ENCODE measurements around the gene ZNF766. TPM values are rescaled to one million over a fixed set of nuclear protein-coding genes. Genes with fewer than 3 reads are reported as not detected.
"Not testable (repeated sequence)": the region's sequence is repeated elsewhere in the genome, so short reads cannot be mapped to it uniquely, and the experiment has no call there.

ZNF766 gene
- total RNA-seq, 1 experiment from 2014 or later: 17.0 TPM

- no peaks in the 10 kb centered on the region for H3K27me3 ChIP-seq (ENCODE audit: control insufficient read depth, insufficient read depth, low read length)
- DNase-seq: no peak
- H3K4me3 ChIP-seq (ENCODE audit: insufficient read depth, low read depth, low read length): no peak overlapping the region
- peaks cover 25% of the 10 kb centered on the region for H3K36me3 ChIP-seq (replicated peaks; ENCODE audit: control insufficient read depth, insufficient read depth, low read length)
These were observed 37.9 kb downstream of the ZNF766 start for GRCh38 chr19:52307275-52307674.

GRCh38 chr19:52322429-52322828 lies 53.0 kb downstream of the ZNF766 start:
- Histone ChIP-seq H3K4me3 (ENCODE audit: insufficient read depth, low read depth, low read length) (no peak overlapping the region), H3K36me3 (replicated peaks; ENCODE audit: control insufficient read depth, insufficient read depth, low read length) (peaks cover 15% of the 10 kb centered on the region)
- DNase-seq: no peak

GRCh38 chr19:52331757-52332156 lies 62.4 kb downstream of the ZNF766 start:
- Histone ChIP-seq H3K36me3 (replicated peaks; ENCODE audit: control insufficient read depth, insufficient read depth, low read length) (no peaks in the 10 kb centered on the region), H3K27me3 (ENCODE audit: control insufficient read depth, insufficient read depth, low read length) (no peaks in the 10 kb centered on the region), H3K4me3 (ENCODE audit: insufficient read depth, low read depth, low read length) (no peak overlapping the region)
- DNase-seq: no peak

More at GRCh38 chr19:52322429-52322828, 53.0 kb downstream of the ZNF766 start:
- no peaks in the 10 kb centered on the region for H3K27me3 ChIP-seq (ENCODE audit: control insufficient read depth, insufficient read depth, low read length)

- Histone ChIP-seq H3K4me3 (ENCODE audit: insufficient read depth, low read depth, low read length) (peak overlapping the region; percentile 88), H3K36me3 (replicated peaks; ENCODE audit: control insufficient read depth, insufficient read depth, low read length) (no peaks in the 10 kb centered on the region), H3K27me3 (ENCODE audit: control insufficient read depth, insufficient read depth, low read length) (no peaks in the 10 kb centered on the region)
- DNase-seq: no peak
These were observed 66.4 kb downstream of the ZNF766 start for GRCh38 chr19:52335768-52336116.

GRCh38 chr19:52336117-52336790 lies 66.9 kb downstream of the ZNF766 start, which contains the start of gene ZNF610:
Gene ZNF610, plus strand, starts transcription at chr19:52336243. Its CDS starts 12,930 bp downstream, at chr19:52349173.
- Histone ChIP-seq H3K36me3 (replicated peaks; ENCODE audit: control insufficient read depth, insufficient read depth, low read length) (no peaks in the 10 kb centered on the region), H3K4me3 (ENCODE audit: insufficient read depth, low read depth, low read length) (peak within 1 kb of the TSS; percentile 88), H3K27me3 (ENCODE audit: control insufficient read depth, insufficient read depth, low read length) (no peaks in the 10 kb centered on the region)
- peak; percentile 88 for DNase-seq

GRCh38 chr19:52336791-52337381 lies 67.5 kb downstream of the ZNF766 start:
- no peak for DNase-seq
- Histone ChIP-seq H3K27me3 (ENCODE audit: control insufficient read depth, insufficient read depth, low read length) (no peaks in the 10 kb centered on the region), H3K4me3 (ENCODE audit: insufficient read depth, low read depth, low read length) (peak overlapping the region; percentile 88), H3K36me3 (replicated peaks; ENCODE audit: control insufficient read depth, insufficient read depth, low read length) (no peaks in the 10 kb centered on the region)

GRCh38 chr19:52339022-52339421 lies 69.6 kb downstream of the ZNF766 start:
- DNase-seq; H3K36me3 ChIP-seq (replicated peaks; ENCODE audit: control insufficient read depth, insufficient read depth, low read length); H3K27me3 ChIP-seq (ENCODE audit: control insufficient read depth, insufficient read depth, low read length); H3K4me3 ChIP-seq (ENCODE audit: insufficient read depth, low read depth, low read length): not testable (repeated sequence)

- H3K27me3 ChIP-seq (ENCODE audit: control insufficient read depth, insufficient read depth, low read length): no peaks in the 10 kb centered on the region
- H3K4me3 ChIP-seq (ENCODE audit: insufficient read depth, low read depth, low read length): no peak overlapping the region
- H3K36me3 ChIP-seq (replicated peaks; ENCODE audit: control insufficient read depth, insufficient read depth, low read length): no peaks in the 10 kb centered on the region; the same call in 1 of the 2 replicates
- DNase-seq: peak; percentile 81
These were observed 74.2 kb downstream of the ZNF766 start for GRCh38 chr19:52343548-52343947.

GRCh38 chr19:52345162-52345561 lies 75.8 kb downstream of the ZNF766 start:
- H3K4me3 ChIP-seq (ENCODE audit: insufficient read depth, low read depth, low read length): no peak overlapping the region
- no peaks in the 10 kb centered on the region for H3K27me3 ChIP-seq (ENCODE audit: control insufficient read depth, insufficient read depth, low read length)
- DNase-seq: no peak
- H3K36me3 ChIP-seq (replicated peaks; ENCODE audit: control insufficient read depth, insufficient read depth, low read length): no peaks in the 10 kb centered on the region; the same call in none of the 2 replicates

Other genes with a start within 250 kb of the ZNF766 start
- 7.3 and 13.5 TPM in 2 replicates for gene ZNF614, start 241.2 kb upstream of the ZNF766 start, total RNA-seq (2014; rRNA removed; shearing (Covaris generic))
- 2.3 and 2.9 TPM in 2 replicates for gene ZNF432, start 220.7 kb upstream of the ZNF766 start, total RNA-seq (2014; rRNA removed; shearing (Covaris generic))
- gene ZNF841, start 173.8 kb upstream of the ZNF766 start, total RNA-seq (2014; rRNA removed; shearing (Covaris generic)): 4.0 and 4.1 TPM in 2 replicates
- 4.8 and 10.3 TPM in 2 replicates for gene ZNF616, start 129.6 kb upstream of the ZNF766 start, total RNA-seq (2014; rRNA removed; shearing (Covaris generic))
- gene ZNF836, start 98.0 kb upstream of the ZNF766 start, total RNA-seq (2014; rRNA removed; shearing (Covaris generic)): 4.7 and 7.5 TPM in 2 replicates
- gene PPP2R1A, start 79.5 kb upstream of the ZNF766 start, total RNA-seq (2014; rRNA removed; shearing (Covaris generic)): 439 and 477 TPM in 2 replicates
- 10.8 and 17.2 TPM in 2 replicates for gene ZNF480, start 27.6 kb downstream of the ZNF766 start, total RNA-seq (2014; rRNA removed; shearing (Covaris generic))
- gene ZNF610, start 66.7 kb downstream of the ZNF766 start, total RNA-seq (2014; rRNA removed; shearing (Covaris generic)): 6.6 and 8.6 TPM in 2 replicates
- gene ZNF880, start 100.3 kb downstream of the ZNF766 start, total RNA-seq (2014; rRNA removed; shearing (Covaris generic)): 0.66 and 4.0 TPM in 2 replicates
- 0.28 and 0.30 TPM in 2 replicates for gene ZNF528, start 128.3 kb downstream of the ZNF766 start, total RNA-seq (2014; rRNA removed; shearing (Covaris generic))
- not detected in 2 replicates for gene ZNF534, start 159.6 kb downstream of the ZNF766 start, total RNA-seq (2014; rRNA removed; shearing (Covaris generic))
- 16.8 and 22.7 TPM in 2 replicates for gene ZNF578, start 184.0 kb downstream of the ZNF766 start, total RNA-seq (2014; rRNA removed; shearing (Covaris generic))

Measured in H7 (cell line).